IMR-90 (cell line): ENCODE measurements around the gene PHGDH. TPM values are rescaled to one million over a fixed set of nuclear protein-coding genes. Genes with fewer than 3 reads are reported as not detected.
"Not testable (repeated sequence)": the region's sequence is repeated elsewhere in the genome, so short reads cannot be mapped to it uniquely, and the experiment has no call there.

Experiments
- ATAC-seq: fragments of 200-7000 bp; cut with Tn5 transposase; 2 replicates; pipeline ENCODE4 v1.9.1; 2020; ENCODE audit warnings: low read depth, mild to moderate bottlenecking, moderate library complexity
- BruUV-seq: library from RNA; stranded (reverse); fragments of 400-500 nt; replicated peaks from 2 replicates; lab custom pipeline; 2021; lab: Mats Ljungman, UMichigan
- CTCF ChIA-PET: fragments of 300-600 bp; formaldehyde crosslinking; extraction: SDS; loops from one replicate; lab custom pipeline; 2021; ENCODE audit warnings: antibody characterized with exemption; lab: Yijun Ruan, JAX
- POLR2A ChIA-PET: fragments of 300-600 bp; sonication (Branson Sonifier 250); formaldehyde crosslinking; loops from one replicate; lab custom pipeline; 2022; ENCODE audit warnings: antibody characterized with exemption; ENCODE audit not compliant: unreplicated experiment; lab: Charles Lee
- DNase-seq: peaks from one replicate; pipeline ENCODE4 v3.0.0; 2013
- H2AFZ ChIP-seq: replicated peaks from 2 replicates; pipeline ENCODE3; 2013; ENCODE audit warnings: low read length, mild to moderate bottlenecking; ENCODE audit not compliant: poor library complexity
- H2AK5ac ChIP-seq: 2 replicates; pipeline ENCODE4 v1.6.1; 2013; ENCODE audit warnings: low read depth, low read length, inconsistent platforms
- H2AK9ac ChIP-seq: replicated peaks from 2 replicates; pipeline ENCODE3; 2013; ENCODE audit warnings: mild to moderate bottlenecking, low read depth, low read length, moderate library complexity; ENCODE audit not compliant: poor library complexity
- H2BK120ac ChIP-seq: 2 replicates; pipeline ENCODE4 v1.6.1; 2013; ENCODE audit warnings: low read depth, low read length, inconsistent platforms
- H2BK15ac ChIP-seq: 3 replicates; pipeline ENCODE4 v1.6.1; 2013; ENCODE audit warnings: low read depth, low read length, inconsistent platforms
- H2BK20ac ChIP-seq: 2 replicates; pipeline ENCODE4 v1.6.1; 2013; ENCODE audit warnings: low read depth, mild to moderate bottlenecking, inconsistent platforms, low read length, moderate library complexity
- H2BK5ac ChIP-seq: 2 replicates; pipeline ENCODE4 v1.6.1; 2013; ENCODE audit warnings: mild to moderate bottlenecking, low read depth, low read length, inconsistent platforms; ENCODE audit not compliant: poor library complexity, severe bottlenecking
- H3K14ac ChIP-seq: replicated peaks from 2 replicates; pipeline ENCODE4 v1.6.1; 2013; ENCODE audit warnings: low read depth, low read length, inconsistent platforms
- H3K18ac ChIP-seq: 2 replicates; pipeline ENCODE4 v1.6.1; 2013; ENCODE audit warnings: low read depth, low read length, control low read depth
- H3K23ac ChIP-seq: 2 replicates; pipeline ENCODE4 v1.6.1; 2013; ENCODE audit warnings: low read depth, low read length, inconsistent platforms
- H3K27ac ChIP-seq: 2 replicates; pipeline ENCODE4 v1.5.1; 2013; ENCODE audit warnings: mild to moderate bottlenecking, control low read depth, low read length; ENCODE audit not compliant: insufficient read depth
- H3K27me3 ChIP-seq: 2 replicates; pipeline ENCODE4 v1.6.1; 2013; ENCODE audit warnings: low read length; ENCODE audit not compliant: control insufficient read depth, insufficient read depth
- H3K36me3 ChIP-seq: 2 replicates; pipeline ENCODE4 v1.6.1; 2013; ENCODE audit warnings: low read length, mixed read lengths; ENCODE audit not compliant: control insufficient read depth, insufficient read depth
- H3K4ac ChIP-seq: 2 replicates; pipeline ENCODE4 v1.6.1; 2013; ENCODE audit warnings: low read depth, low read length, inconsistent platforms
- H3K4me1 ChIP-seq: 2 replicates; pipeline ENCODE4 v1.6.1; 2013; ENCODE audit warnings: low read length, mixed read lengths; ENCODE audit not compliant: control insufficient read depth, insufficient read depth
- H3K4me2 ChIP-seq: 2 replicates; pipeline ENCODE4 v1.6.1; 2013; ENCODE audit warnings: low read depth, mild to moderate bottlenecking, control low read depth, low read length, moderate library complexity
- H3K4me3 ChIP-seq: 2 replicates; pipeline ENCODE4 v1.5.1; 2013; ENCODE audit warnings: low read depth, mild to moderate bottlenecking, control low read depth, low read length, moderate library complexity; ENCODE audit not compliant: insufficient read depth
- H3K56ac ChIP-seq: 2 replicates; pipeline ENCODE4 v1.6.1; 2013; ENCODE audit warnings: low read length, inconsistent platforms; ENCODE audit not compliant: insufficient read depth; ENCODE audit errors: extremely low read depth
- H3K79me1 ChIP-seq, 2 experiments: 2 replicates each; pipeline ENCODE4 v1.6.1; 2013; ENCODE audit warnings: low read length in 2 of 2, inconsistent platforms in 1 of 2, low read depth in 1 of 2
- H3K9ac ChIP-seq: 2 replicates; pipeline ENCODE4 v1.6.1; 2013; ENCODE audit warnings: low read depth, low read length, control low read depth
- H3K9me1 ChIP-seq: 2 replicates; pipeline ENCODE4 v1.6.1; 2013; ENCODE audit warnings: low read length, inconsistent platforms; ENCODE audit not compliant: insufficient read depth
- H3K9me3 ChIP-seq: 2 replicates; pipeline ENCODE4 v1.6.1; 2013; ENCODE audit warnings: low read length; ENCODE audit not compliant: control insufficient read depth, insufficient read depth
- H4K20me1 ChIP-seq: 2 replicates; pipeline ENCODE4 v1.6.1; 2013; ENCODE audit warnings: low read length, inconsistent platforms; ENCODE audit not compliant: insufficient read depth
- H4K5ac ChIP-seq: 2 replicates; pipeline ENCODE4 v1.6.1; 2013; ENCODE audit warnings: mild to moderate bottlenecking, low read depth, low read length, control low read depth
- H4K8ac ChIP-seq, 2 experiments: 2 replicates each; pipeline ENCODE4 v1.6.1; 2013; ENCODE audit warnings: low read depth in 2 of 2, low read length in 2 of 2, control low read depth in 1 of 2, inconsistent platforms in 1 of 2
- H4K91ac ChIP-seq: 2 replicates; pipeline ENCODE4 v1.6.1; 2013; ENCODE audit warnings: low read depth, low read length, inconsistent platforms; ENCODE audit not compliant: insufficient read depth
- WGBS, 2 experiments: methylation state at CpG; one replicate each; pipeline versions ENCODE4 v1.1.5 to v1.1.7; 2013; ENCODE audit warnings: missing lambda C conversion rate in 2 of 2; ENCODE audit not compliant: insufficient read length in 1 of 2; ENCODE audit errors: extremely low coverage in 2 of 2; 5-methylcytosine and 5-hydroxymethylcytosine counted together
- dilution Hi-C: fragments of 300-500 bp; cut with HindIII; formaldehyde crosslinking; loops from one replicate; pipeline ENCODE4 v1.14.3; 2018; ENCODE audit warnings: low sequenced_read_pairs; ENCODE audit not compliant: unreplicated experiment
- in situ Hi-C: fragments of 300-500 bp; cut with MboI; formaldehyde crosslinking; loops from 3 replicates; pipeline ENCODE4 v1.14.3; 2019; ENCODE audit warnings: low sequenced_read_pairs, inconsistent platforms, mixed read lengths
- intact Hi-C: fragments of 100-400 bp; cut with micrococcal nuclease; formaldehyde crosslinking; loops from 2 replicates; pipeline ENCODE4 v1.10.0; 2022
- polyA plus RNA-seq, 3 experiments: library from polyadenylated mRNA; depleted of rRNA; stranded (reverse); fragments of >200 nt; gene quantifications; 2 replicates each; pipeline ENCODE4 v1.2.3, GENCODE V29; 2012; ENCODE audit warnings: low replicate concordance in 1 of 3
- total RNA-seq: library from RNA; depleted of rRNA; stranded (reverse); fragments of >200 nt; gene quantifications from 2 replicates; pipeline ENCODE4 v1.2.3, GENCODE V29; 2012

PHGDH gene
- total and polyA plus RNA-seq, 2 of the 4 experiments (the other 2 are of a cell fraction) = 87.9 to 331 TPM

DNA sequence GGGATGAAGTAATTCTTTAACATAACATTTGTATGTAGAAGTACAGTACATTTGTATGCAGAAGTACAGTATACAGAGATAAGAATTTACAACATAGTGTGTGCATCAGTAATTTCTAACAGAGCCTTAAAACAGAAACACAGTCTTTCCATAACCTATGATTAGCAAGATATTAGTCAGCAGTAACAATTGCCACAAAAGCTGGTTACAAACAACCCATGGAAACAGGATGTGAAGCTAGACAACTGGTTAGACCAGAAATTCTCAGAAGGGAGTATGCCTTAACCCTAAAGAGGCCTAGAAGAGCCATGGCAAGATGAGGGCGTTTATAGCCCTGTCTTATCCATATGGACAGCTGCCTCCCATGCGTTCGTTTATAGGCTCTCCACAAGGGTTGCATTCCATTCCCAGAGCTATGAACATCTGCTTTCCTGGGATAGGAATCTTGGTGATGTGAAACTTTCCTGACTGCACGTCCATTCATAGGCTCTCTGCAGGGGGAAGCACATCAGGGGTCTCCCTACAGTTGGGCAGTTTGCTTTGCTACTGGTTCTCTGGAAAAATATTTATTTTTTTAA is 74.8 kb downstream of the PHGDH start:
- H3K27ac ChIP-seq, H2BK120ac ChIP-seq, H2BK5ac ChIP-seq, H3K4me3 ChIP-seq, in situ Hi-C loops, H3K56ac ChIP-seq, ATAC-seq, H3K14ac ChIP-seq, CTCF ChIA-PET, H3K9me1 ChIP-seq, H4K5ac ChIP-seq, H2AFZ ChIP-seq, H2AK5ac ChIP-seq, H3K4me2 ChIP-seq, H3K9ac ChIP-seq, H4K91ac ChIP-seq, intact Hi-C loops, H4K20me1 ChIP-seq, H2BK20ac ChIP-seq, H3K18ac ChIP-seq, H3K9me3 ChIP-seq, H3K4ac ChIP-seq, H4K8ac ChIP-seq, DNase-seq, POLR2A ChIA-PET, H3K23ac ChIP-seq, BruUV-seq, H3K36me3 ChIP-seq, H2AK9ac ChIP-seq, H2BK15ac ChIP-seq, H3K27me3 ChIP-seq, H3K79me1 ChIP-seq, dilution Hi-C loops: not testable (repeated sequence)
- WGBS, 2 experiments = no CpG with 5 or more reads among the region's 4 CpGs
- peaks cover 13% of the 10 kb centered on the region for H3K4me1 ChIP-seq
